ENCODE measurements around the gene MAP1LC3B. TPM values are rescaled to one million over a fixed set of nuclear protein-coding genes. Genes with fewer than 3 reads are reported as not detected.
"Not testable (repeated sequence)": the region's sequence is repeated elsewhere in the genome, so short reads cannot be mapped to it uniquely, and the experiment has no call there.

MAP1LC3B gene
- total RNA-seq, 5 donors from 2014 or later (not counting 1 experiment from before 2014, with no cell fraction given) = 51.3 to 90.4 (median 53.3) TPM

- WGBS (ENCODE audit: insufficient coverage) = 12% methylated on average over 64 of the region's 64 CpGs
- Histone ChIP-seq H3K27me3 (replicated peaks in 1 of 2; ENCODE audit: control insufficient read depth in 2 of 2, extremely low read depth in 1 of 2, insufficient read depth in 2 of 2, low read length in 1 of 2) (no peaks in the 10 kb centered on the region), H3K36me3 (ENCODE audit: control insufficient read depth in 2 of 2, extremely low read depth in 1 of 2, insufficient read depth in 1 of 2, low read length in 1 of 2) (no peaks in the 10 kb centered on the region), H3K27ac (ENCODE audit: low read length) (peak overlapping the region; percentile 77), H3K4me1 (ENCODE audit: control insufficient read depth in 1 of 2, extremely low read depth in 1 of 2, insufficient read depth in 2 of 2, low read length in 2 of 2) (peaks cover 32 to 61% of the 10 kb centered on the region in 2 experiments), H3K9me3 (no peaks in the 10 kb centered on the region), H3K4me3 (ENCODE audit: control insufficient read depth in 1 of 2, extremely low read depth in 1 of 2, low read length in 1 of 2) (peak overlapping the region; percentile 87 to 88)
- Mint-ChIP-seq H3K9me3 (no peaks in the 10 kb centered on the region), H3K4me3 (peak overlapping the region; percentile 88 to 89 (median 88)), H3K27me3 (peaks cover 0 to 3% of the 10 kb centered on the region in 2 donors), H3K4me1 (peaks cover 64 to 70% (median 67%) of the 10 kb centered on the region in 3 donors), H3K36me3 (no peaks in the 10 kb centered on the region), H3K27ac (peak overlapping the region; percentile 96 to 97)
- ChIA-PET CTCF (interaction anchor here in 1 of 2 donors (0.6 to 4.3 kb wide), 5 partner anchors 9 to 252 kb away, joined by 3 to 28 read pairs (median 6); partner anchors contain the start of gene C16orf95), POLR2A (interaction anchor here in 1 of 2 donors (0.5 to 2.0 kb wide), 3 partner anchors 9 to 39 kb away, joined by 3 to 11 read pairs (median 3); no protein-coding TSS in a partner anchor)
- ATAC-seq (replicated peaks in 1 of 4) (peak in 3 of 4 experiments; percentile 1 to 14 (median 3)), DNase-seq (no peak)
Observed at GRCh38 chr16:87384162-87384874, 7.8 kb upstream of the MAP1LC3B start.

GRCh38 chr16:87384875-87385167 is 7.3 kb upstream of the MAP1LC3B start:
- POLR2A ChIA-PET = interaction anchor here in 1 of 2 donors (0.5 kb wide), 1 partner anchor 9 kb away, joined by 3 read pairs; no protein-coding TSS in a partner anchor
- Histone ChIP-seq H3K4me1 (ENCODE audit: control insufficient read depth in 1 of 2, extremely low read depth in 1 of 2, insufficient read depth in 2 of 2, low read length in 2 of 2) (peaks cover 32 to 56% of the 10 kb centered on the region in 2 experiments), H3K4me3 (ENCODE audit: control insufficient read depth in 1 of 2, extremely low read depth in 1 of 2, low read length in 1 of 2) (peak overlapping the region; percentile 87 to 88), H3K27ac (ENCODE audit: low read length) (peak overlapping the region; percentile 55)
- ATAC-seq (replicated peaks in 1 of 4); H3K27me3 ChIP-seq (replicated peaks in 1 of 2; ENCODE audit: control insufficient read depth in 2 of 2, extremely low read depth in 1 of 2, insufficient read depth in 2 of 2, low read length in 1 of 2); H3K9me3 ChIP-seq; H3K27me3 Mint-ChIP-seq; H3K36me3 ChIP-seq (ENCODE audit: control insufficient read depth in 2 of 2, extremely low read depth in 1 of 2, insufficient read depth in 1 of 2, low read length in 1 of 2); H3K36me3 Mint-ChIP-seq; H3K9me3 Mint-ChIP-seq; DNase-seq: not testable (repeated sequence)
- peak overlapping the region; percentile 88 to 89 (median 88) for H3K4me3 Mint-ChIP-seq
- WGBS (ENCODE audit: insufficient coverage) = 100% methylated on average over 2 of the region's 12 CpGs
- H3K27ac Mint-ChIP-seq = peak overlapping the region; percentile 66 to 67
- CTCF ChIA-PET = interaction anchor here in 1 of 2 donors (4.3 kb wide), 1 partner anchor 10 kb away, joined by 28 read pairs; no protein-coding TSS in a partner anchor
- peaks cover 65 to 73% (median 67%) of the 10 kb centered on the region in 3 donors for H3K4me1 Mint-ChIP-seq

- H3K36me3 ChIP-seq (ENCODE audit: control insufficient read depth in 2 of 2, extremely low read depth in 1 of 2, insufficient read depth in 1 of 2, low read length in 1 of 2) = no peaks in the 10 kb centered on the region
- H3K4me3 ChIP-seq (ENCODE audit: control insufficient read depth in 1 of 2, extremely low read depth in 1 of 2, low read length in 1 of 2) = peak overlapping the region; percentile 0 to 15
- no peaks in the 10 kb centered on the region for H3K36me3 Mint-ChIP-seq
- WGBS (ENCODE audit: insufficient coverage) = 11% methylated on average over 10 of the region's 18 CpGs
- ATAC-seq (replicated peaks in 1 of 4) = peak; percentile 57 to 72 (median 64)
- CTCF ChIA-PET = interaction anchor here in 1 of 2 donors (1.1 kb wide), 1 partner anchor 248 kb away, joined by 3 read pairs; no protein-coding TSS in a partner anchor
- H3K27ac Mint-ChIP-seq = peak overlapping the region; percentile 96 to 98
- peak overlapping the region; percentile 46 to 62 (median 61) for H3K4me3 Mint-ChIP-seq
- no peaks in the 10 kb centered on the region for H3K27me3 ChIP-seq (replicated peaks in 1 of 2; ENCODE audit: control insufficient read depth in 2 of 2, extremely low read depth in 1 of 2, insufficient read depth in 2 of 2, low read length in 1 of 2)
- H3K9me3 Mint-ChIP-seq = no peaks in the 10 kb centered on the region
- peaks cover 20 to 42% of the 10 kb centered on the region in 2 experiments for H3K4me1 ChIP-seq (ENCODE audit: control insufficient read depth in 1 of 2, extremely low read depth in 1 of 2, insufficient read depth in 2 of 2, low read length in 2 of 2)
- H3K4me1 Mint-ChIP-seq = peaks cover 44 to 52% (median 48%) of the 10 kb centered on the region in 3 donors
- H3K27ac ChIP-seq (ENCODE audit: low read length) = peak overlapping the region; percentile 68
- peak; percentile 62 to 94 (median 88) for DNase-seq
- no peaks in the 10 kb centered on the region for H3K9me3 ChIP-seq
- POLR2A ChIA-PET = interaction anchor here in 1 of 2 donors (0.6 kb wide), 1 partner anchor 1591 kb away, joined by 4 read pairs; no protein-coding TSS in a partner anchor
- H3K27me3 Mint-ChIP-seq = peaks cover 0 to 3% of the 10 kb centered on the region in 2 donors
Observed at GRCh38 chr16:87387942-87388817, 4.0 kb upstream of the MAP1LC3B start.

- Histone ChIP-seq H3K36me3 (ENCODE audit: control insufficient read depth in 2 of 2, extremely low read depth in 1 of 2, insufficient read depth in 1 of 2, low read length in 1 of 2) (no peaks in the 10 kb centered on the region), H3K27ac (ENCODE audit: low read length) (peak overlapping the region; percentile 68), H3K9me3 (no peaks in the 10 kb centered on the region), H3K4me3 (ENCODE audit: control insufficient read depth in 1 of 2, extremely low read depth in 1 of 2, low read length in 1 of 2) (peak overlapping the region in 1 of 2 donors; percentile 15), H3K4me1 (ENCODE audit: control insufficient read depth in 1 of 2, extremely low read depth in 1 of 2, insufficient read depth in 2 of 2, low read length in 2 of 2) (peaks cover 20 to 48% of the 10 kb centered on the region in 2 experiments), H3K27me3 (replicated peaks in 1 of 2; ENCODE audit: control insufficient read depth in 2 of 2, extremely low read depth in 1 of 2, insufficient read depth in 2 of 2, low read length in 1 of 2) (no peaks in the 10 kb centered on the region)
- Mint-ChIP-seq H3K9me3 (no peaks in the 10 kb centered on the region), H3K36me3 (no peaks in the 10 kb centered on the region), H3K27me3 (peaks cover 0 to 3% of the 10 kb centered on the region in 2 donors), H3K4me3 (peak overlapping the region; percentile 46 to 62 (median 61)), H3K4me1 (peaks cover 48 to 58% (median 54%) of the 10 kb centered on the region in 3 donors), H3K27ac (peak overlapping the region; percentile 96 to 98)
- WGBS (ENCODE audit: insufficient coverage) = no CpG with 5 or more reads among the region's 1 CpG
- ATAC-seq (replicated peaks in 1 of 4) = no peak
- ChIA-PET POLR2A (no interaction called here), CTCF (interaction anchor here in 1 of 2 donors (0.6 to 1.1 kb wide), 2 partner anchors 159 to 248 kb away, joined by 3 to 9 read pairs; no protein-coding TSS in a partner anchor)
- no peak for DNase-seq
Observed at GRCh38 chr16:87388818-87389134, 3.4 kb upstream of the MAP1LC3B start.

GRCh38 chr16:87389245-87389644 is 2.9 kb upstream of the MAP1LC3B start:
- ChIA-PET POLR2A (no interaction called here), CTCF (interaction anchor here in 1 of 2 donors (0.6 kb wide), 1 partner anchor 159 kb away, joined by 9 read pairs; no protein-coding TSS in a partner anchor)
- Histone ChIP-seq H3K36me3 (ENCODE audit: control insufficient read depth in 2 of 2, extremely low read depth in 1 of 2, insufficient read depth in 1 of 2, low read length in 1 of 2) (no peaks in the 10 kb centered on the region), H3K9me3 (no peaks in the 10 kb centered on the region), H3K27ac (ENCODE audit: low read length) (peak overlapping the region; percentile 68), H3K4me3 (ENCODE audit: control insufficient read depth in 1 of 2, extremely low read depth in 1 of 2, low read length in 1 of 2) (no peak overlapping the region), H3K4me1 (ENCODE audit: control insufficient read depth in 1 of 2, extremely low read depth in 1 of 2, insufficient read depth in 2 of 2, low read length in 2 of 2) (peaks cover 25 to 46% of the 10 kb centered on the region in 2 experiments), H3K27me3 (replicated peaks in 1 of 2; ENCODE audit: control insufficient read depth in 2 of 2, extremely low read depth in 1 of 2, insufficient read depth in 2 of 2, low read length in 1 of 2) (no peaks in the 10 kb centered on the region)
- Mint-ChIP-seq H3K27me3 (no peaks in the 10 kb centered on the region), H3K36me3 (no peaks in the 10 kb centered on the region), H3K4me1 (peaks cover 49 to 60% (median 57%) of the 10 kb centered on the region in 3 donors), H3K27ac (peak overlapping the region; percentile 69 to 71), H3K4me3 (no peak overlapping the region), H3K9me3 (no peaks in the 10 kb centered on the region)
- WGBS (ENCODE audit: insufficient coverage) = 80% methylated on average over 1 of the region's 5 CpGs
- ATAC-seq (replicated peaks in 1 of 4) (no peak), DNase-seq (no peak)

- 100% methylated on average over 5 of the region's 9 CpGs for whole genome bisulfite sequencing (ENCODE audit: insufficient coverage)
- CTCF ChIA-PET; H3K27ac ChIP-seq (ENCODE audit: low read length); ATAC-seq (replicated peaks in 1 of 4); H3K9me3 Mint-ChIP-seq; H3K36me3 ChIP-seq (ENCODE audit: control insufficient read depth in 2 of 2, extremely low read depth in 1 of 2, insufficient read depth in 1 of 2, low read length in 1 of 2); POLR2A ChIA-PET; H3K9me3 ChIP-seq; H3K4me3 ChIP-seq (ENCODE audit: control insufficient read depth in 1 of 2, extremely low read depth in 1 of 2, low read length in 1 of 2); H3K27me3 ChIP-seq (replicated peaks in 1 of 2; ENCODE audit: control insufficient read depth in 2 of 2, extremely low read depth in 1 of 2, insufficient read depth in 2 of 2, low read length in 1 of 2); DNase-seq; H3K36me3 Mint-ChIP-seq; H3K27me3 Mint-ChIP-seq: not testable (repeated sequence)
- peak overlapping the region; percentile 69 to 71 for H3K27ac Mint-ChIP-seq
- H3K4me3 Mint-ChIP-seq = peak overlapping the region in 2 of 3 donors; percentile 2 to 82
- peaks cover 55 to 62% (median 61%) of the 10 kb centered on the region in 3 donors for H3K4me1 Mint-ChIP-seq
- H3K4me1 ChIP-seq (ENCODE audit: control insufficient read depth in 1 of 2, extremely low read depth in 1 of 2, insufficient read depth in 2 of 2, low read length in 2 of 2) = peaks cover 27 to 46% of the 10 kb centered on the region in 2 experiments
Observed at GRCh38 chr16:87389914-87390313, 2.2 kb upstream of the MAP1LC3B start.

All from T-cell (primary cell).